Measurements from ENCODE around the gene TSTD2. TPM values are rescaled to one million over a fixed set of nuclear protein-coding genes. Genes with fewer than 3 reads are reported as not detected.

TSTD2 gene
- polyA plus RNA-seq, 1 of the 3 experiments (the other 2 are of a cell fraction): 11.5 TPM

- Histone ChIP-seq H3K9ac (no peak overlapping the region), H4K20me1 (ENCODE audit: insufficient read depth) (no peaks in the 10 kb centered on the region), H3K9me2 (no peaks in the 10 kb centered on the region), H3K4me3 (ENCODE audit: low read depth in 2 of 2, low read length in 1 of 2) (peak overlapping the region; percentile 10 to 16; a peak in 2 of 4 replicates), H3K9me3 (no peaks in the 10 kb centered on the region), H3K4me2 (peak overlapping the region; percentile 49), H3K79me2 (ENCODE audit: insufficient read depth) (no peaks in the 10 kb centered on the region), H3K36me3 (replicated peaks in 1 of 2; ENCODE audit: control insufficient read depth in 1 of 2, insufficient read depth in 2 of 2, low read length in 1 of 2) (peaks cover 0 to 5% of the 10 kb centered on the region in 2 experiments), H3K4me1 (ENCODE audit: control insufficient read depth in 1 of 2, insufficient read depth in 2 of 2, low read depth in 1 of 2, low read length in 1 of 2) (peaks cover 0 to 84% of the 10 kb centered on the region in 2 experiments; a peak in 2 of 4 replicates), H3F3A (replicated peaks; ENCODE audit: insufficient read depth) (no peaks in the 10 kb centered on the region), H2AFZ (ENCODE audit: low read depth) (no peak overlapping the region), H3K27ac (ENCODE audit: low read depth in 2 of 2, low read length in 1 of 2) (peak overlapping the region in 1 of 2 experiments; percentile 98; a peak in 2 of 4 replicates), H3K27me3 (ENCODE audit: insufficient read depth) (no peaks in the 10 kb centered on the region)
- POLR2A ChIA-PET: interaction anchor here (0.6 to 2.2 kb wide), 5 partner anchors 23 to 62 kb away, joined by 3 to 27 read pairs (median 3); partner anchors contain the start of gene TMOD1
- WGBS (ENCODE audit: low lambda C conversion rate): 25% methylated on average over 10 of the region's 14 CpGs
- peak; percentile 83 for DNase-seq
- CTCF ChIA-PET: interaction anchor here (0.6 to 9.2 kb wide), 17 partner anchors 9 to 491 kb away, joined by 3 to 101 read pairs (median 5); partner anchors contain the start of gene TMOD1
- TF ChIP-seq ZBTB33 (IDR thresholded peaks at IDR 0.05; ENCODE audit: borderline replicate concordance, low read depth) (no peak), MEF2A (IDR thresholded peaks at IDR 0.05; ENCODE audit: borderline replicate concordance, low read depth) (no peak), EZH2phosphoT487 (IDR thresholded peaks at IDR 0.05; ENCODE audit: borderline replicate concordance, low read depth) (no peak), FOXJ3 (CRISPR knock-in tag; IDR thresholded peaks at IDR 0.05) (peak; percentile 99), FOSL2 (IDR thresholded peaks at IDR 0.05; ENCODE audit: borderline replicate concordance, low read depth) (peak; percentile 67; the same call in 1 of the 2 replicates), YY1 (IDR thresholded peaks at IDR 0.05; ENCODE audit: low read depth) (no peak), SMC3 (IDR thresholded peaks at IDR 0.05; ENCODE audit: low read depth, low read length) (peak; percentile 36; the same call in 1 of the 2 replicates), EP300 (IDR thresholded peaks at IDR 0.05; ENCODE audit: borderline replicate concordance in 1 of 2, low read depth in 1 of 2, low read length in 1 of 2) (peak; percentile 15 to 97; a peak in 3 of 4 replicates), TEAD4 (IDR thresholded peaks at IDR 0.05; ENCODE audit: borderline replicate concordance, insufficient read depth) (0 out of 2 replicates have a peak, but pooled peaks have one; percentile 45), USF1 (IDR thresholded peaks at IDR 0.05; ENCODE audit: borderline replicate concordance, low read depth) (no peak), TAF1 (IDR thresholded peaks at IDR 0.05; ENCODE audit: borderline replicate concordance, low read depth, low read length) (no peak), TCF12 (IDR thresholded peaks at IDR 0.05) (peak; percentile 95), GATA2 (CRISPR knock-in tag; IDR thresholded peaks at IDR 0.05) (peak; percentile 99), IRF3 (IDR thresholded peaks at IDR 0.05; ENCODE audit: low read depth, low read length) (no peak), GABPA (IDR thresholded peaks at IDR 0.05; ENCODE audit: low read depth) (no peak), RCOR1 (IDR thresholded peaks at IDR 0.05; ENCODE audit: low read length) (peak; percentile 98), CHD2 (IDR thresholded peaks at IDR 0.05; ENCODE audit: low read length, partially characterized antibody) (peak; percentile 81), NFIC (IDR thresholded peaks at IDR 0.05; ENCODE audit: borderline replicate concordance) (peak; percentile 80; the same call in 1 of the 2 replicates), SIN3A (IDR thresholded peaks at IDR 0.05; ENCODE audit: borderline replicate concordance, low read depth, low read length) (no peak), MAX (IDR thresholded peaks at IDR 0.05; ENCODE audit: low read depth) (peak; percentile 47; the same call in 1 of the 2 replicates), POLR2AphosphoS5 (IDR thresholded peaks at IDR 0.05; ENCODE audit: low read depth, low read length) (peak; percentile 74), ELF1 (IDR thresholded peaks at IDR 0.05) (no peak), JUND (IDR thresholded peaks at IDR 0.05) (peak; percentile 54; the same call in 1 of the 2 replicates)
- TF ChIP-seq, protein P1, sequence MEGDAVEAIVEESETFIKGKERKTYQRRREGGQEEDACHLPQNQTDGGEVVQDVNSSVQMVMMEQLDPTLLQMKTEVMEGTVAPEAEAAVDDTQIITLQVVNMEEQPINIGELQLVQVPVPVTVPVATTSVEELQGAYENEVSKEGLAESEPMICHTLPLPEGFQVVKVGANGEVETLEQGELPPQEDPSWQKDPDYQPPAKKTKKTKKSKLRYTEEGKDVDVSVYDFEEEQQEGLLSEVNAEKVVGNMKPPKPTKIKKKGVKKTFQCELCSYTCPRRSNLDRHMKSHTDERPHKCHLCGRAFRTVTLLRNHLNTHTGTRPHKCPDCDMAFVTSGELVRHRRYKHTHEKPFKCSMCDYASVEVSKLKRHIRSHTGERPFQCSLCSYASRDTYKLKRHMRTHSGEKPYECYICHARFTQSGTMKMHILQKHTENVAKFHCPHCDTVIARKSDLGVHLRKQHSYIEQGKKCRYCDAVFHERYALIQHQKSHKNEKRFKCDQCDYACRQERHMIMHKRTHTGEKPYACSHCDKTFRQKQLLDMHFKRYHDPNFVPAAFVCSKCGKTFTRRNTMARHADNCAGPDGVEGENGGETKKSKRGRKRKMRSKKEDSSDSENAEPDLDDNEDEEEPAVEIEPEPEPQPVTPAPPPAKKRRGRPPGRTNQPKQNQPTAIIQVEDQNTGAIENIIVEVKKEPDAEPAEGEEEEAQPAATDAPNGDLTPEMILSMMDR (IDR thresholded peaks at IDR 0.05): no peak
- TF ChIP-seq, protein P2, sequence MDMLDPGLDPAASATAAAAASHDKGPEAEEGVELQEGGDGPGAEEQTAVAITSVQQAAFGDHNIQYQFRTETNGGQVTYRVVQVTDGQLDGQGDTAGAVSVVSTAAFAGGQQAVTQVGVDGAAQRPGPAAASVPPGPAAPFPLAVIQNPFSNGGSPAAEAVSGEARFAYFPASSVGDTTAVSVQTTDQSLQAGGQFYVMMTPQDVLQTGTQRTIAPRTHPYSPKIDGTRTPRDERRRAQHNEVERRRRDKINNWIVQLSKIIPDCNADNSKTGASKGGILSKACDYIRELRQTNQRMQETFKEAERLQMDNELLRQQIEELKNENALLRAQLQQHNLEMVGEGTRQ (IDR thresholded peaks at IDR 0.05; ENCODE audit: borderline replicate concordance, low read depth, low read length): no peak
Observed at GRCh38 chr9:97564291-97565175, 68.6 kb downstream of the TSTD2 start.

Data from SK-N-SH (cell line).